BE2C (cell line): Measurements from ENCODE around the gene LILRA6.
A peak's percentile ranks its signal among the peaks of the same experiment; 100 is the strongest.
"Not testable (repeated sequence)": the region's sequence is repeated elsewhere in the genome, so short reads cannot be mapped to it uniquely, and the experiment has no call there.

Experiments used
- DNase-seq: peaks from one replicate; pipeline ENCODE4 v3.0.0-alpha.2; 2020
- H3K27me3 ChIP-seq: fragments of 250-450 bp; sonication (Bioruptor Pico); 2 replicates; pipeline ENCODE4 v1.5.1; 2020; ENCODE audit warnings: mild to moderate bottlenecking
- H3K36me3 ChIP-seq: fragments of 250-450 bp; sonication (Bioruptor Pico); 2 replicates; pipeline ENCODE4 v1.5.1; 2020; ENCODE audit warnings: mild to moderate bottlenecking
- H3K4me1 ChIP-seq: fragments of 250-450 bp; sonication (Bioruptor Pico); 2 replicates; pipeline ENCODE4 v1.5.1; 2020
- H3K4me3 ChIP-seq: 2 replicates; pipeline ENCODE4 v1.5.1; 2011; ENCODE audit warnings: low read depth, low read length
- H3K9me3 ChIP-seq: fragments of 250-450 bp; sonication (Bioruptor Pico); 2 replicates; pipeline ENCODE4 v1.5.1; 2020
- CTCF ChIP-seq: IDR thresholded peaks from 2 replicates; pipeline ENCODE4 v1.5.1; 2012; ENCODE audit warnings: mild to moderate bottlenecking, low read depth, low read length

Gene LILRA6

GRCh38 chr19:54209811-54210494 lies 32.6 kb downstream of the LILRA6 start:
- Histone ChIP-seq H3K4me1 (peaks cover 32% of the 10 kb centered on the region), H3K27me3 (no peaks in the 10 kb centered on the region), H3K36me3 (peaks cover 76% of the 10 kb centered on the region), H3K4me3 (no peak overlapping the region), H3K9me3 (no peaks in the 10 kb centered on the region; the same call in 1 of the 2 replicates)
- DNase-seq, result peak; percentile 70
- TF ChIP-seq CTCF, result no peak

GRCh38 chr19:54209058-54209810 lies 33.4 kb downstream of the LILRA6 start:
- DNase-seq, result peak; percentile 48

GRCh38 chr19:54208784-54209057 lies 33.9 kb downstream of the LILRA6 start:
- no peak for TF ChIP-seq CTCF
- Histone ChIP-seq H3K4me1 (peaks cover 32% of the 10 kb centered on the region), H3K9me3 (no peaks in the 10 kb centered on the region; the same call in 1 of the 2 replicates), H3K4me3 (no peak overlapping the region), H3K27me3 (no peaks in the 10 kb centered on the region), H3K36me3 (peaks cover 85% of the 10 kb centered on the region)
- no peak for DNase-seq

More at GRCh38 chr19:54209058-54209810, 33.4 kb downstream of the LILRA6 start:
- H3K4me1 ChIP-seq, result peaks cover 32% of the 10 kb centered on the region
- H3K36me3 ChIP-seq, result peaks cover 80% of the 10 kb centered on the region
- no peak for TF ChIP-seq CTCF
- H3K4me3 ChIP-seq, result no peak overlapping the region
- no peaks in the 10 kb centered on the region; the same call in 1 of the 2 replicates for H3K9me3 ChIP-seq
- no peaks in the 10 kb centered on the region for H3K27me3 ChIP-seq

- DNase-seq, result no peak
- no peak overlapping the region for H3K4me3 ChIP-seq
- no peaks in the 10 kb centered on the region for H3K27me3 ChIP-seq
- peaks cover 32% of the 10 kb centered on the region for H3K4me1 ChIP-seq
- H3K36me3 ChIP-seq, result peaks cover 89% of the 10 kb centered on the region
- H3K9me3 ChIP-seq, result no peaks in the 10 kb centered on the region; the same call in 1 of the 2 replicates
- TF ChIP-seq CTCF, result no peak
Observed at GRCh38 chr19:54207983-54208783, 34.4 kb downstream of the LILRA6 start.

GRCh38 chr19:54207676-54207982 lies 35.0 kb downstream of the LILRA6 start:
- DNase-seq, result no peak
- H3K27me3 ChIP-seq, result no peaks in the 10 kb centered on the region
- TF ChIP-seq CTCF, result no peak
- peaks cover 37% of the 10 kb centered on the region for H3K4me1 ChIP-seq
- peaks cover 89% of the 10 kb centered on the region for H3K36me3 ChIP-seq
- H3K9me3 ChIP-seq, result no peaks in the 10 kb centered on the region; the same call in 1 of the 2 replicates
- no peak overlapping the region for H3K4me3 ChIP-seq

GRCh38 chr19:54207193-54207592 lies 35.4 kb downstream of the LILRA6 start:
- H3K9me3 ChIP-seq, H3K27me3 ChIP-seq, H3K4me3 ChIP-seq, DNase-seq: not testable (repeated sequence)
- peaks cover 40% of the 10 kb centered on the region for H3K4me1 ChIP-seq
- peaks cover 91% of the 10 kb centered on the region for H3K36me3 ChIP-seq
